Iris pigment epithelial cell (primary cell): ENCODE measurements around the gene EIF3C.
"Not testable (repeated sequence)": the region's sequence is repeated elsewhere in the genome, so short reads cannot be mapped to it uniquely, and the experiment has no call there.

Experiments used
- DNase-seq: peaks from one replicate; pipeline ENCODE4 v3.0.0-alpha.2; 2011; ENCODE audit warnings: low read depth

The EIF3C gene

DNA sequence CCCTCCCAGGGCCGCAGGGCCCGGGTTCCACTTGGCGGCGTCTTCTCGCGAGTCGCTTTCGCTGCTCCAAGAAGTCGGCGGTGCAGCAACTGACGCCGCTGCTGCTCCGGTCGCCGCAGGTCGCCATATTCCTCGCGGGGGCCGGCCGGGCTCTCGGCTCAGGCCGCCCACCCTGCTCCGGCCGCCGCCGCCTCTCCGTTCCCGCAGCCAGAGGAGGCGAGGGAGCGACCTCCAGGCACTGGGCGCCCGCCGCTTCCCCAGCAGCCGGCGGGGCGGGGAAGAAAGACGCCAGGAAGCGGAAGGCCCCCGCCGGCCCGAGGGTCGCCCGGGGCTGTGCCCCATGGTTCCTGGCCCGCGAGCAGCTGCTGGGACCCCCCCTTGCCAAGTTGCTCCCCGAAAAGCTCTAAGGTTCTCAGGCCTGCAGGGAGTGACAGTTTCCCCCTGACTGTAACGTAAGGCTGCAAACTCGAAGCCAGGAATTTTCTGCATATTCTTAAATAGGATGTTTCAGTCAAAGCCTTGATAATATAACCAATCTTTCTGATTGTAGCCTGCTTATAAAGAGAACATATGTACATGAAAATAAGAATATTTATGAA, 39.3 kb downstream of the EIF3C start:
- not testable (repeated sequence) for DNase-seq

DNA sequence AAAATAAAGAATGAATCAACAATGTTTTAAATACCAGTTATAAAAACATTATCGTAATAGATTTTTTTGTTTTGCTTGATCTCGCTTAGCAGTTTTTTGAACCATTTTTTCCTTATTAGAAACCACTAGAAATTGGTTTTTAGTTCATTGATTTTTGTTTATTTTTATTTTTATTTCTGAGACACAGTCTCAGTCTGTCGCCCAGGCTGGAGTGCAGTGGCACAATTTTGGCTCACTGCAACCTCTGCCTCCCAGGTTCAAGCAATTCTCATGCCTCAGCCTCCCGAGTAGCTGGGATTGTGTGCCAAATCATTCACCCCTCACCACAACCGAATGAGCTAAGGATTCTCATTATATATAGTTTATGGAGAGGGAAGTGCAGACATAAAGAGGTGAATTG, 40.2 kb downstream of the EIF3C start, which contains the start of gene NPIPB9:
TSS of gene NPIPB9 (plus strand) at position 301 of the 400 bp plus-strand sequence.
- DNase-seq, result not testable (repeated sequence)

DNA sequence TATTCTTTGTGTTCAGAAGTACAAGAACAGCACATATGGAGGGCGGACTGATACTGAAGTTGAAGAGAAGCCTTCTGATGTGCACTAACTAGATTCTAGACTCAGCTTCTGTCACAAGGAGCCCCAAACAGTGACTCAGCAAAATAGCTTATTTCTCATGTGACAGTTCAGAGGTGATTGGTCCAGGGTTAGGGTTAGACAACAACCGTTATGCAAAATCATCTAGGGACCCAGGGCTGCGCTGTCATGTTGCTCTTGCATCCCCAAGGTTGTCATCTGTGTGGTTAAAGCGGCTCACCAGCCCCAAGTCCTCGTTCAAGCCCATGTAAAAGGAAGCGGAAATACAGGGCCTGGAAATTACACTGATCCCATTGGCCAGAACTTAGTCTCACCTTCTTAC, 70.4 kb downstream of the EIF3C start:
- DNase-seq, result not testable (repeated sequence)

DNA sequence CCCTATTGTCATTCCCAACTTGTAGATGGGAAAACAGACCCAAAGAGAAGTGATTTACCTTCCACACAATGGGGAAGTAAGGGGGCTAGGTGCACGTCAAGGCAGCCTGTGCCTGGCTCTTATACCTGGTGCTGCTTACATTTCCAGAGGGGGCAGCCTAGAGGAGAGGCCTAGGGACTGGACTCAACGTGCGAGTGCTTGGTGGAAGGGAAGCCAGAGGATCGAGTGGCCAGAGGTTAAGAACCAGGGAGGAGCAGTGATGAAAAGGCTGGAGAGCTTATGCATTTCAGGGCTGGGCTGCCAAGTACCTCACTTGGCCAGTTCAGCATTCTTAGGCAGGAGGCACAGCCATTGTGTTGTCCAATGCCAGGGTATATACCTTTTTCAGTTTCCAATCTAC, 71.1 kb downstream of the EIF3C start:
- not testable (repeated sequence) for DNase-seq
